ENCODE data around the gene CYTIP.

GRCh38 chr2:157469726-157470125 is 25.8 kb upstream of the CYTIP start:
- no peak for TF ChIP-seq CTCF (IDR thresholded peaks at IDR 0.05)
- TF ChIP-seq POLR2A (IDR thresholded peaks at IDR 0.05), result no peak

All from lower leg skin (tissue), 3 donors.